Adrenal gland (tissue), 12 donors: Measurements from ENCODE around the gene MRC1. TPM values are rescaled to one million over a fixed set of nuclear protein-coding genes. Genes with fewer than 3 reads are reported as not detected.

ENCODE experiments used
- DNase-seq, 7 donors: peaks; one replicate each; pipeline ENCODE4 v3.0.0-alpha.2; 2019 to 2020
- H3K27ac ChIP-seq, 5 donors: fragments of 200-600 bp; sonication (generic) in 4 of 5; 1 replicate in 3 of 5; 2 replicates in 2 of 5; pipeline versions ENCODE4 v1.5.1 to v1.8.0; 2016 to 2020; ENCODE audit warnings: mild to moderate bottlenecking in 1 of 5
- H3K27me3 ChIP-seq: fragments of 200-600 bp; 2 replicates; pipeline ENCODE4 v1.8.0; 2021
- H3K36me3 ChIP-seq, 2 donors: fragments of 200-600 bp; replicated peaks in 1 of 2; 1 replicate in 1 of 2; 2 replicates in 1 of 2; pipeline versions ENCODE4 v1.5.1 to v1.8.0; 2018 to 2022
- H3K4me1 ChIP-seq, 2 donors: fragments of 200-600 bp; replicated peaks in 1 of 2; 1 replicate in 1 of 2; 2 replicates in 1 of 2; pipeline versions ENCODE4 v1.5.1 to v1.8.0; 2018 to 2021
- H3K4me3 ChIP-seq, 4 donors: fragments of 200-600 bp; sonication (generic) in 3 of 4; one replicate each; pipeline ENCODE4 v1.5.1; 2016 to 2018
- H3K9me3 ChIP-seq, 3 donors: fragments of 200-600 bp; sonication (generic) in 1 of 3; replicated peaks in 1 of 3; 1 replicate in 2 of 3; 2 replicates in 1 of 3; pipeline versions ENCODE4 v1.5.1 to v1.8.0; 2016 to 2021
- POLR2A ChIP-seq, 2 donors: fragments of 450-650 bp; IDR thresholded peaks; one replicate each; pipeline ENCODE4 v1.6.1; 2017; ENCODE audit warnings: antibody characterized with exemption in 2 of 2, mild to moderate bottlenecking in 2 of 2, moderate library complexity in 1 of 2
- WGBS, 4 donors: extraction: QIAGEN DNeasy Blood & Tissue Kit in 2 of 4; methylation state at CpG; one replicate each; pipeline versions ENCODE4 v1.1.5 to v1.1.7; 2013 to 2017; 5-methylcytosine and 5-hydroxymethylcytosine counted together
- intact Hi-C, 2 donors: fragments of 100-400 bp; cut with DNase I; formaldehyde crosslinking; loops; one replicate each; pipeline versions ENCODE4 v1.14.1 to v1.15.0; 2022 to 2023
- polyA plus RNA-seq, 3 donors: library from polyadenylated mRNA; stranded (reverse); fragments of 200-250 nt in 2 of 3; fragments of 350-450 nt in 1 of 3; fragmentation: Illumina TruSeq in 1 of 3; extraction: RNeasy Lipid Tissue Mini Kit (QIAGEN cat#74804) in 1 of 3; gene quantifications; one replicate each; pipeline ENCODE4 v1.2.3, GENCODE V29; 2013 to 2014
- total RNA-seq, 9 donors: library from RNA; depleted of rRNA in 4 of 9; stranded (reverse); fragments of >200 nt in 4 of 9; fragments of 120-200 nt in 1 of 9; fragmentation: NEBNext Ultra II Directional in 1 of 9; extraction: Animal tissue kit (Norgen Biotek cat#: 25700) in 1 of 9; gene quantifications; one replicate each; pipeline versions ENCODE4 v1.1.0 to v1.2.4, GENCODE V29; 2013 to 2023
- TF ChIP-seq, protein P1 (sequence below), 6 experiments: fragments of 450-650 bp in 4 of 6; fragments of 200-600 bp in 2 of 6; sonication (generic) in 1 of 6; IDR thresholded peaks; 1 replicate in 5 of 6; 2 replicates in 1 of 6; pipeline versions ENCODE4 v1.5.1 to v1.8.0; 2016 to 2021; ENCODE audit warnings: antibody characterized with exemption in 6 of 6, mild to moderate bottlenecking in 2 of 6, moderate library complexity in 1 of 6
- donor health status: healthy with polysubstance abuse.
- donor health status: Bipolar disorder and iron deficiency.
- donor health status: DM: yes; HTN: yes; CAD: no.
- donor health status: DM: no; HTN: no; CAD: no.
- donor health status: DM: no; HTN: no; CAD: no.
- donor health status: DM: yes; HTN: yes; CAD: no.

The MRC1 gene
- total and polyA plus RNA-seq, 12 donors = 9.9 to 153 (median 85.0) TPM

DNA sequence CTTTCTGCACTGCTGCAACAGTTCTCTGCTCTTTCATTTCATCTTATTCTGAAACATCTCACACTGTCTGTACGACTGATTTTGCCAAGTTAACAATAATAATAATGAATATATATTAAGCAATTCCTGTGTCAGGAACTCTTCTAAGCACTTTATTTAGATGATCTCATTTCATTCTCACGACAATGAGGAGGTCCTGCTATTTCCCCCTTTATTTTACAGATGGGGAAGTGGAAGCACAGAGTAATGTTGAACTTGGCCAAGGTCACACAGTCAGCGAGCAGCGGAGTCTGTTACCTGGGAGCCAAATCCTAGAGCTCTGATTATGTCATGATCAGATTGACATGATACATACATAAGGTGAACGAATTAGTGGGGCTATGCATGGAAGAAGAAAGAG is 5.8 kb downstream of the MRC1 start:
- H3K4me1 ChIP-seq = no peaks in the 10 kb centered on the region
- H3K27ac ChIP-seq = no peak overlapping the region
- no peaks in the 10 kb centered on the region for H3K36me3 ChIP-seq
- DNase-seq = no peak
- intact Hi-C loops = no loop called here
- 28 to 41% (median 31%) methylated on average over 5 of the region's 5 CpGs for WGBS, 4 donors
- TF ChIP-seq, protein P1, sequence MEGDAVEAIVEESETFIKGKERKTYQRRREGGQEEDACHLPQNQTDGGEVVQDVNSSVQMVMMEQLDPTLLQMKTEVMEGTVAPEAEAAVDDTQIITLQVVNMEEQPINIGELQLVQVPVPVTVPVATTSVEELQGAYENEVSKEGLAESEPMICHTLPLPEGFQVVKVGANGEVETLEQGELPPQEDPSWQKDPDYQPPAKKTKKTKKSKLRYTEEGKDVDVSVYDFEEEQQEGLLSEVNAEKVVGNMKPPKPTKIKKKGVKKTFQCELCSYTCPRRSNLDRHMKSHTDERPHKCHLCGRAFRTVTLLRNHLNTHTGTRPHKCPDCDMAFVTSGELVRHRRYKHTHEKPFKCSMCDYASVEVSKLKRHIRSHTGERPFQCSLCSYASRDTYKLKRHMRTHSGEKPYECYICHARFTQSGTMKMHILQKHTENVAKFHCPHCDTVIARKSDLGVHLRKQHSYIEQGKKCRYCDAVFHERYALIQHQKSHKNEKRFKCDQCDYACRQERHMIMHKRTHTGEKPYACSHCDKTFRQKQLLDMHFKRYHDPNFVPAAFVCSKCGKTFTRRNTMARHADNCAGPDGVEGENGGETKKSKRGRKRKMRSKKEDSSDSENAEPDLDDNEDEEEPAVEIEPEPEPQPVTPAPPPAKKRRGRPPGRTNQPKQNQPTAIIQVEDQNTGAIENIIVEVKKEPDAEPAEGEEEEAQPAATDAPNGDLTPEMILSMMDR (IDR thresholded peaks at IDR 0.05) = no peak
- TF ChIP-seq POLR2A (IDR thresholded peaks at IDR 0.05) = no peak
- H3K27me3 ChIP-seq = no peaks in the 10 kb centered on the region
- no peaks in the 10 kb centered on the region for H3K9me3 ChIP-seq
- H3K4me3 ChIP-seq = no peak overlapping the region

DNA sequence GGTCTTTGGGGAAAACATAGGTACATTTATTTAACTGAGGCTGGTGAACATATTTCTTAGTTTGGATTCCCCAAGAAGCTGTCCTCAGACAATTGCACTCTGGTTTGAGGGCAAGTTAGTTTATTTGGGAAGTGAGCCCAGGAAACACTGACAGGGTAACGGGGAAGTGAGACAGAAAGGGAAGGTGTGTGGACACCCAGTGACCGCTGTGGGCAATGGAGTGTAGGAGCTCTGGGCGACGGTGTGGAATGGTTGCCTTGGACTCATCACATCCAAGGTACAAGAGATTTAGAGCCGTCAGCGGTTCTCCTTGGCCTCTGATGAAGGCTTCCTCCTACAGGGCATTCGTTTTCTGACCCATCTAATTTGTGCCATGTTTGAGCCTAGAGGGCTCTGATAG is 7.1 kb downstream of the MRC1 start:
- H3K27me3 ChIP-seq = no peaks in the 10 kb centered on the region
- H3K36me3 ChIP-seq = no peaks in the 10 kb centered on the region
- TF ChIP-seq, protein P1 (IDR thresholded peaks at IDR 0.05) = no peak
- no peak for TF ChIP-seq POLR2A (IDR thresholded peaks at IDR 0.05)
- no peaks in the 10 kb centered on the region for H3K4me1 ChIP-seq
- DNase-seq = no peak
- H3K9me3 ChIP-seq = no peaks in the 10 kb centered on the region
- intact Hi-C loops = no loop called here
- H3K27ac ChIP-seq = no peak overlapping the region
- WGBS, 4 donors = 63 to 92% (median 79%) methylated on average over 7 of the region's 7 CpGs
- no peak overlapping the region for H3K4me3 ChIP-seq

DNA sequence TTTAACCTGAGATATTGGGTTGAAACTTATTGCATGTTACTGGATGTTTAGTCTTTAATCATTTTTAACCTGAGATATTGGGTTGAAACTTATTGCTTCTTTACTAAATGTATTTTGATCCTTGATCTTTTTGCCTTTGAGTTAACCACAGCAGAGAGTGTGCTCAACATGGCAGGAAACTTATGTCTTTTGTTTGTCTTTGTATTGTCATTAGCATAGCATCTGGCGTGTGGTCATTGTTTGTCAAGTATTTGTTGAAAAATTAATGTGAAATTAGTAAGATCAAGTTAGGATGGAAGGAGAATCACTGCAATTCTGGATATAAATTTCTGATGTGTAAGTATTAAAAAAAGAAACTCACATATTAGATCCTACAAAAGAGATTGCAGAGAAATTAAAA is 8.2 kb downstream of the MRC1 start:
- H3K4me1 ChIP-seq = no peaks in the 10 kb centered on the region
- DNase-seq = no peak
- no peaks in the 10 kb centered on the region for H3K9me3 ChIP-seq
- H3K27me3 ChIP-seq = no peaks in the 10 kb centered on the region
- no peak overlapping the region for H3K4me3 ChIP-seq
- TF ChIP-seq POLR2A (IDR thresholded peaks at IDR 0.05) = no peak
- TF ChIP-seq, protein P1 (IDR thresholded peaks at IDR 0.05) = no peak
- no peaks in the 10 kb centered on the region for H3K36me3 ChIP-seq
- 65 to 79% (median 71%) methylated on average over 1 of the region's 1 CpG for WGBS, 4 donors
- H3K27ac ChIP-seq = no peak overlapping the region
- intact Hi-C loops = no loop called here

DNA sequence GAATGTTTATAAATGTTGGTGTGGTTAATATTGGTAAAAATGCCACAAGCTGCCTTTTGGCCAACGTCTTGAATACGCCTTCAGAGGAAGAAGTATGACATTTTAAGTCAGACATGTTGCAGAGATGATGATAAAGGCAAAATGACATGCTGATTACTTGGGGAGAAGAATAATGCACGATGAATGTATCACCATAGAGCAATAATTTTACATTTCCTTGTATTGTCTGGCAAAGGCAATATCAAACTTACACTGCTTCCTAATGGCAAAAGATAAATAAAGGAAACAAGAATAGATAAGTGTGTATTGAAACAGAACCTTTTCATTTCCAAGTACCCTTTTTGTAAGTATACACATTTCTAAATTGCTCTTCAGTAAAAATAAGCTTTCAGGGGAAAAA is 8.6 kb downstream of the MRC1 start:
- intact Hi-C loops = no loop called here
- no peak overlapping the region for H3K27ac ChIP-seq
- H3K27me3 ChIP-seq = no peaks in the 10 kb centered on the region
- no peak for DNase-seq
- H3K9me3 ChIP-seq = no peaks in the 10 kb centered on the region
- no peaks in the 10 kb centered on the region for H3K4me1 ChIP-seq
- 63 to 74% (median 67%) methylated on average over 3 of the region's 3 CpGs for WGBS, 4 donors
- no peaks in the 10 kb centered on the region for H3K36me3 ChIP-seq
- TF ChIP-seq, protein P1 (IDR thresholded peaks at IDR 0.05) = no peak
- no peak for TF ChIP-seq POLR2A (IDR thresholded peaks at IDR 0.05)
- no peak overlapping the region for H3K4me3 ChIP-seq
